GM11168 (cell line): ENCODE data around the gene REV1.
"Not testable (repeated sequence)": the region's sequence is repeated elsewhere in the genome, so short reads cannot be mapped to it uniquely, and the experiment has no call there.

Experiments
- in situ Hi-C: fragments of 300-500 bp; cut with MboI; formaldehyde crosslinking; loops from one replicate; pipeline ENCODE4 v1.12.0; 2022; ENCODE audit warnings: low sequenced_read_pairs; ENCODE audit not compliant: unreplicated experiment

Gene REV1

GRCh38 chr2:99489063-99489760 lies 605 bp downstream of the REV1 start:
- in situ Hi-C loops, result loop anchor here (25.0 kb wide), 1 partner anchor 302 kb away; the partner anchor contains the start of genes MITD1 and MRPL30

GRCh38 chr2:99488539-99489062 lies 1.2 kb downstream of the REV1 start:
- in situ Hi-C loops, result loop anchor here (25.0 kb wide), 1 partner anchor 301 kb away; the partner anchor contains the start of genes MITD1 and MRPL30

DNA sequence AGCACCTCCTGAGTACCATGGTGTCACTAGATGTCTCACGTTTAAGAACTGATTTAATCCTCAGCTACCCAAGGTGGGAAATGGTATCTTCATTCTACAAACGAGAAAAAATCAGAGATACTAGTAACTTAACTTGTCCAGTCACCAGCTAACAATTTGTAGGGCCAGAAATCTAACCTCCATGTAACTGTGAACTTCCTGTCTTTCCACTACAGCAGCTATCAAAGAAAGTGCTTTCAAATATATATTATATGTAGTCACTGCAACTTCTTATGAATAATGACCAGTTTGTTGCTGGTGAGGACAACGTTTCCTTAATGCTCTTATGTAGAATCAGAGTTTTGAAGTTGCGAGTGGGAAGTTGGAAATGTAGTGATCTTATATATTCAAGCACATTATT lies 1.9 kb downstream of the REV1 start:
- in situ Hi-C loops, result loop anchor here (25.0 kb wide), 1 partner anchor 301 kb away; the partner anchor contains the start of genes MITD1 and MRPL30

DNA sequence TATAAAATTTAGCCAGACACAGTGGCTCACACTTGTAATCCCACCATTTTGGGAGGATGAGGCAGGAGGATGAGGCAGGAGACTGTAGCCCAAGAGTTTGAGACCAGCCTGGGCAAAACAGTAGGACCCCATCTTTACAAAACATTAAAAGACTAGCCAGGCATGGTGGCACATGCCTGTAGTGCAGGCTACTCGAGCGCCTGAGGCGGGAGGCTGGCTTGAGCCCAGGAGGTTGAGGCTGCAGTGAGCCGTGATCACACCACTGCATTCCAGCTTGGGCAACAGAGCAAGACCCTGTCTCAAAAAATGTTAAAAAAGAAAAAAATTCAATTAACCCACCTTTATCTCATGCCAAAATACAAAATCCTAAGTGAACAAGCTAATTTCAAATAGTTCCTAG lies 4.0 kb downstream of the REV1 start:
- in situ Hi-C loops, result loop anchor here (25.0 kb wide), 1 partner anchor 299 kb away; the partner anchor contains the start of genes MITD1 and MRPL30

GRCh38 chr2:99485411-99485810 lies 4.4 kb downstream of the REV1 start:
- in situ Hi-C loops, result loop anchor here (25.0 kb wide), 1 partner anchor 298 kb away; the partner anchor contains the start of genes MITD1 and MRPL30

DNA sequence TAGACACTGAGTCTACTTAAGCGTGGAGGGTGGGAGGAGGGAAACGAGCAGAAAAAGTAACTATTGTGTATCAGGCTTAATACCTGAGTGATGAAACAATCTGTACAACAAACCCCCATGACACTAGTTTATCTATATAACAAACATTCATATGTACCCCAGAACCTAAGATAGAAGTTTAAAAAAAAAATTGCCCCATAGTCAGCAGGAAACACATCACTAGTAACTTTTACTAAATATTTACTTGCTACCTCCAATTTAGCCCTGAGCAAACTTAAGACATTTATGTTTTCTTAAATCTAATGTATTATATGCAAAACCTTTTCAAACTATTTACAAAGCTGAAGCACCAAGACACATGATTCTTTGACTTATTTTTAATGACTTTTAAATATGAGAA lies 5.6 kb downstream of the REV1 start:
- in situ Hi-C loops, result loop anchor here (25.0 kb wide), 1 partner anchor 297 kb away; the partner anchor contains the start of genes MITD1 and MRPL30

DNA sequence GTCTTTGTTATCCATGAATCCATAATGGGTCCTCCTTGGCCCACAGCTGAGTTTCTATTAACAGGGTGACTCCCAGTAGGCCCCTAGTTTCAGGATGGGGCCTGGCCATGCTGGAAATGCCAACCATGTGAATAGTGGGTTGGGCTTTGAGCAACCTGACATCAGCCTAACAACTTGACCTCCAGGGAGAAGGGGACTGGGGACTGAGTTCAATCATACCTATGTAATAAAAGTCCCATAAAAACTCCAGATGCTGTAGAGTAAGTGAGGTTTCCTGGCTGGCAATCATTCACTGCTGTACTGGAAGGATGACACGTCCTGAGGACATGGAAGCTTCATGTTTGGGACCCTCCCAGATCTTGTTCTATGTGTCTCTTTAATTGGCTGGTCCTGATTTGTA lies 7.9 kb downstream of the REV1 start:
- in situ Hi-C loops, result loop anchor here (25.0 kb wide), 1 partner anchor 295 kb away; the partner anchor contains the start of genes MITD1 and MRPL30

DNA sequence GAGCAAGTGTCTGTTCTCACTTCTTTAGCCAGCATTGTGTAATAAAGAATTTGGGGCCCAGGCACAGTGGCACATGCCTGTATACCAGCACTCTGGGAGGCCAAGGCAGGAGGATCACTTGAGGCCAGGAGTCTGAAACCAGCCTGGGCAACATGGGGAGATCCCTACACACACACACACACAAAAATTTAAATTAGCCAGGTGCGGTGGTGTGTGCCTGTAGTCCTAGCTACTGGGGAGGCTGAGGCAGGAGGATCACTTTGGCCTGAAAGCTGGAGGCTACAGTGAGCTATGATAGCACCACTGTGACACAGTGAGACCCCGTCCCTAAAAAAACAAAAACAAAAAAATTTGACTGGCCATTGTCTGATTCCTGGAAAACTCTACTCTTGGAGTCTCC lies 8.3 kb downstream of the REV1 start:
- in situ Hi-C loops, result loop anchor here (25.0 kb wide), 1 partner anchor 294 kb away; the partner anchor contains the start of genes MITD1 and MRPL30

DNA sequence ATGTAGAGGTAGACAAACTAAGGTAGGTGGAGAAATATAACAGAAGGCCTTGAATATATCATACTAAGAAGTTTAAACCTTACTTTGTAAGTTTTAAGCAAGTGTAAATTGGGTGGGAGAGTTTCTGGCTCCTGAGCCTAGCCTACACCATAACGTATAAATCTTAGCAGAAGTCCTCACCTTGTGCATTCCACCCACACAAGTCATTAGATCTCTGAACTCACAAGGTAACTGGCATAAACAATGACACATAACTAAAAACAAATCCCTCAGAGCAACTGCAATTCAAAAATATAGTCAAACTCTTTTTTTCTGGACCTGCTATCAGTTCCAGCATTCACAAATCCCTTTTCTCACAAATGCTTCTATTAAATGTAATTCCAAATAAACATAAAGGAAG lies 9.4 kb downstream of the REV1 start:
- in situ Hi-C loops, result loop anchor here (25.0 kb wide), 1 partner anchor 293 kb away; the partner anchor contains the start of genes MITD1 and MRPL30

DNA sequence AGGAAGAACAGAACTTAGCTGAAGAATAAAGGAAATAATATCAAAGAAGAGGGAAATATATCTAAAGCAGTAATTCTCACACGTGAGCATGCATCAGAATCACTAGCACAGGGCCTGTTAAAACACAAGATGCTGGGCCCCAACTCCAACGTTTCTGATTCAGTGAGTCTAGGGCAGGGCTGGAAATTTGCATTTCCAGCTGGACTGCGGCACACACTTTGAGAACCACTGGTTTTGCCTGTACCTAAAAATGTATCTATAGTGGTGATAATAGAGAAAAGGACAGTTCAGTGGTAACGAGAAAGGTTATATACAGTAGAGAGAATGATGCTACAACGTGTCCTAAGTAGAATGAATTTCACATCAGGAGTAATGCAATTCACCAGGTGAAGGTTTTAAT lies 11.2 kb downstream of the REV1 start:
- in situ Hi-C loops, result loop anchor here (25.0 kb wide), 1 partner anchor 291 kb away; the partner anchor contains the start of genes MITD1 and MRPL30

GRCh38 chr2:99477054-99477453 lies 12.8 kb downstream of the REV1 start:
- in situ Hi-C loops, result loop anchor here (25.0 kb wide), 1 partner anchor 290 kb away; the partner anchor contains the start of genes MITD1 and MRPL30

DNA sequence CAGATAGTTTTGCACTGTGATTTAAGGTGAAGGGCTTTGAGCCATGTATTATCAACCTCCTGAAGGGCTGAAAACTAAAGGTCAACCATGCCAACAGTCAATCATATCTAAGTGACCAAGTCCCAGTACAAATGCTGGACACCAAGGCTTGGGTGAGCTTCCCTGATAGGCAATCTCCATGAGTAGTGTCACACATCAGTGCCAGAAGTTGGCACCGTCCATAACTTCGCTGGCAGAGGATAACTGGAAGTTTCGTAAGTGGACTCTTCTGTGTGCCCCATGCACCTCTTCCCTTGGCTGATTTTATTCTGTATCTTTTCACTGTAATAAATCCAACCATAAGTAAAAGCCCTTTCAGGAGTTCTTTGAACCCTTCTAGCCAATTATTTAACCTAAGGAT lies 13.2 kb downstream of the REV1 start:
- in situ Hi-C loops, result loop anchor here (25.0 kb wide), 1 partner anchor 289 kb away; the partner anchor contains the start of genes MITD1 and MRPL30

DNA sequence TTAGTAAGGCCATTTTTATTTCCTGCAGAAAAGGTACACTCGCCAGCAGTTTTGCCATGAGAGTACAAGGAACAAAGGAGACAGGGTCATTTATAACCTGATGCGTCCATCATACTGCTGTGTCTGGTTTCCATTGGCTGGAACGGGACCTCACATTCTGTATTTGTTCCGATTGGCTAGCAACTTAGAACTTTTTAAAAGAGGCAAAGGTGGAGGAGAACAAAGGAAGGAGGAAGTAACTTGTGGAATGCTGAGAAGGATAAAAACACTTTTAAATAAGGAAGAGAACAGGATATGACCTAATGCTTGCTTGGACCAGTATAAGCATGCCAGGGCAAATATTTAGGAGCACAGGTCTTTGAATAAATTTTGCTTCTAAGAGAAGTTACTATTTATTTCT lies 14.7 kb downstream of the REV1 start:
- in situ Hi-C loops, result loop anchor here (25.0 kb wide), 1 partner anchor 288 kb away; the partner anchor contains the start of genes MITD1 and MRPL30

GRCh38 chr2:99473518-99474083 lies 16.2 kb downstream of the REV1 start:
- in situ Hi-C loops, result no loop called here

DNA sequence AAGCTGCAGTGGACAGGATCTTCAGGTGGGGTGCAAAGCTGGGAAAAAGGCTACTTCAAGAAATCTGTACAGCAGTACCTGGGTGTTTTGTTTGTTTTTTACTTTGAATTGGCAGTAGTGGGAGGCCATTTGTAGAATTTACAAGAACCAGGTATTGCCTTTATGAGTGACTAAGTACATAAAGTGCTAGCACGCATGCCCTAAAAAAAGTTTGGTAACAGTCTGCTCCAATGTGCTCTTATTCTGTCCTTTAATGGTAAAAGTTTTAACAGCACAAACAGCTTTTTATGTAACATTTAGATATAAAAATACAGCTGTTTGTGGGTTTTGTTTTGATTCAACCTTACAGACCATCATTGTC lies 17.2 kb downstream of the REV1 start:
- in situ Hi-C loops, result no loop called here

- in situ Hi-C loops, result no loop called here
Measured at GRCh38 chr2:99471654-99472599, 17.9 kb downstream of the REV1 start.

DNA sequence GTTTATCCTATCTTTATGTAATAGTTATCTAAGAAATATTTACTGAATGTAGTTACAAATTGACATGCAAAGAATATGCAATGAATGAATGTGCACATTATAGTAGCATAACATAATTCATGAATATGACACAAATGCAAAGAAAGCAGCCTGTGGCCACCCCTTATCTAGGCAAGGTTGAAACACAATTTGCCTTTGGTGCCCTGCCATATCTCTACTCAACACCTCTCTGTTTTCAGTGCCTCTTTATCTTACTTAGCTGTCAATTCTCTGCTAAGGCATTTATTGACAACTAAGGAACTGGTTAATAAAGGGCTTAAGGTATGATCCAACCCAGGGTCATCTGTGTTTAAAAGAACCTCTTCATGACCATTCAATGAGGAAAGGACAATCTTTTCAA lies 18.9 kb downstream of the REV1 start:
- in situ Hi-C loops, result no loop called here

GRCh38 chr2:99470459-99470858 lies 19.4 kb downstream of the REV1 start:
- in situ Hi-C loops, result not testable (repeated sequence)

DNA sequence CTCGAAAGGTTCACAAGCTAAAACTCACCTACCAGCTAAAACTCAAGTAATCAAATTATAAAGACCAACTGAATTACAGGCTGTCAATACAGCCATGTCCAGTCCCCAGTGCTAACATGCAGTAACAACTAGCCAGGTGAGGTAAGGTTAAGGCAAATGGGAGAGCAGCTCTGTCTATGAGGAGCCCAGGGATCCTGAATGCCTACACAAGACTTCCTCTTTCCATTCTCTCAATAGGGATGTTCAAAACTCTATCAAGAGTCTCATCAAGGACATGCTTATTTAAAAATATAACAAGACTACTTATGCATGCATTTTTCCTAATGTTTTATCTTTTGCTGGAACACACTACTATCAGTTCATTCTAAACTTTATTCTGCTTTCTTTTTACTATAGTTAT lies 20.4 kb downstream of the REV1 start:
- in situ Hi-C loops, result no loop called here

DNA sequence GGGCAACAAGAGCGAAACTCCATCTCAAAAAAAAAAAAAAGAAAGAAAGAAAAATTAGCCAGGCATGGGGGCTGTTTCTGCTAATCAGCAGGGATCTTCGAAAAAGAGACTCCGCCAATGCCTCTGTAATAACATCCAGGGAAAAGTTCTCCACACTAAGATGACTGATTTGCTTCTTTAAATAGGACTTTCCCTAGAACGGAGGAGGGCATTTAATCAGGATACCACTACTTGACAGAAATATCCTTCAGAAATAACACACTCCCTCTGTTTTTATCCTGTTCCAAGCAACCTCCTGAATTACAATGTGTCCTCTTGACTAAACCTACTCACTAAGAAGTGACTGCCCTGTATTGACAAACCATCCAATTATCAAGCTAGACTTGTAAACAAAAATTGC lies 21.7 kb downstream of the REV1 start:
- in situ Hi-C loops, result no loop called here
